Embryonic facial prominence (tissue), 1 donor: ENCODE results near the gene EEPD1.

Experiments
- DNase-seq: peaks from one replicate; pipeline ENCODE4 v3.0.0-alpha.2; 2016; ENCODE audit errors: extremely low spot score

The EEPD1 gene

GRCh38 chr7:36299223-36299774 lies 146.2 kb downstream of the EEPD1 start:
- no peak for DNase-seq

- no peak for DNase-seq
These were observed 146.8 kb downstream of the EEPD1 start for GRCh38 chr7:36299823-36300341.

GRCh38 chr7:36300696-36301350 lies 147.8 kb downstream of the EEPD1 start:
- no peak for DNase-seq

- DNase-seq: no peak
These were observed 149.1 kb downstream of the EEPD1 start for GRCh38 chr7:36301914-36302771.

GRCh38 chr7:36303202-36304098 lies 150.4 kb downstream of the EEPD1 start:
- DNase-seq: peak; percentile 45

- no peak for DNase-seq
These were observed 151.0 kb downstream of the EEPD1 start for GRCh38 chr7:36304099-36304425.

- no peak for DNase-seq
These were observed 152.2 kb downstream of the EEPD1 start for GRCh38 chr7:36305226-36305625.

- DNase-seq: no peak
These were observed 152.6 kb downstream of the EEPD1 start for GRCh38 chr7:36305648-36306047.

- no peak for DNase-seq
These were observed 153.2 kb downstream of the EEPD1 start for GRCh38 chr7:36306222-36306621.

- no peak for DNase-seq
These were observed 153.7 kb downstream of the EEPD1 start for GRCh38 chr7:36306722-36307121.

GRCh38 chr7:36308031-36308430 lies 155.0 kb downstream of the EEPD1 start:
- DNase-seq: no peak

- no peak for DNase-seq
These were observed 156.2 kb downstream of the EEPD1 start for GRCh38 chr7:36309301-36309700.

- no peak for DNase-seq
These were observed 156.7 kb downstream of the EEPD1 start for GRCh38 chr7:36309716-36310115.

GRCh38 chr7:36310897-36311296 lies 157.8 kb downstream of the EEPD1 start:
- DNase-seq: no peak

GRCh38 chr7:36311539-36311938 lies 158.5 kb downstream of the EEPD1 start:
- no peak for DNase-seq

GRCh38 chr7:36312064-36312914 lies 159.2 kb downstream of the EEPD1 start:
- no peak for DNase-seq

GRCh38 chr7:36312915-36313334 lies 159.9 kb downstream of the EEPD1 start:
- no peak for DNase-seq

- DNase-seq: no peak
These were observed 160.6 kb downstream of the EEPD1 start for GRCh38 chr7:36313607-36314006.

GRCh38 chr7:36314491-36314890 lies 161.4 kb downstream of the EEPD1 start:
- DNase-seq: no peak

- no peak for DNase-seq
These were observed 162.4 kb downstream of the EEPD1 start for GRCh38 chr7:36315309-36315944.
